Measurements from ENCODE around the gene USP10.

USP10 gene

GRCh38 chr16:84808826-84809225 is 109.0 kb downstream of the USP10 start:
- no peaks in the 10 kb centered on the region for H3K36me3 ChIP-seq (ENCODE audit: control insufficient read depth, insufficient read depth, low read length)
- no peaks in the 10 kb centered on the region for H3K9me3 ChIP-seq (ENCODE audit: control insufficient read depth, low read length)
- no peak overlapping the region for H3K4me3 ChIP-seq (ENCODE audit: extremely low read depth, insufficient read depth, low read length, poor library complexity, severe bottlenecking)
- H3K27ac ChIP-seq (ENCODE audit: low read depth, low read length, severe bottlenecking): no peak overlapping the region
- WGBS, 2 experiments (ENCODE audit: insufficient coverage in 2 of 2): 95 to 96% methylated on average over 3 to 4 of the region's 8 CpGs
- H3K4me1 ChIP-seq (ENCODE audit: control insufficient read depth, insufficient read depth, low read length, poor library complexity, severe bottlenecking): peaks cover 9% of the 10 kb centered on the region

- 89 to 94% methylated on average over 14 to 15 of the region's 17 CpGs for WGBS, 2 experiments (ENCODE audit: insufficient coverage in 2 of 2)
- H3K4me1 ChIP-seq (ENCODE audit: control insufficient read depth, insufficient read depth, low read length, poor library complexity, severe bottlenecking): peaks cover 9% of the 10 kb centered on the region
- no peaks in the 10 kb centered on the region for H3K36me3 ChIP-seq (ENCODE audit: control insufficient read depth, insufficient read depth, low read length)
- no peak overlapping the region for H3K27ac ChIP-seq (ENCODE audit: low read depth, low read length, severe bottlenecking)
- H3K4me3 ChIP-seq (ENCODE audit: extremely low read depth, insufficient read depth, low read length, poor library complexity, severe bottlenecking): no peak overlapping the region
- H3K9me3 ChIP-seq (ENCODE audit: control insufficient read depth, low read length): no peaks in the 10 kb centered on the region
These were observed 110.9 kb downstream of the USP10 start for GRCh38 chr16:84810518-84811273.

GRCh38 chr16:84811529-84811928 is 111.7 kb downstream of the USP10 start:
- Histone ChIP-seq H3K27ac (ENCODE audit: low read depth, low read length, severe bottlenecking) (no peak overlapping the region), H3K4me1 (ENCODE audit: control insufficient read depth, insufficient read depth, low read length, poor library complexity, severe bottlenecking) (peaks cover 3% of the 10 kb centered on the region), H3K36me3 (ENCODE audit: control insufficient read depth, insufficient read depth, low read length) (no peaks in the 10 kb centered on the region), H3K9me3 (ENCODE audit: control insufficient read depth, low read length) (no peaks in the 10 kb centered on the region), H3K4me3 (ENCODE audit: extremely low read depth, insufficient read depth, low read length, poor library complexity, severe bottlenecking) (no peak overlapping the region)
- WGBS, 2 experiments (ENCODE audit: insufficient coverage in 2 of 2): 100% methylated on average over 1 of the region's 2 CpGs; no CpG with 5 or more reads in 1 of the 2 experiments

GRCh38 chr16:84813141-84813934 is 113.5 kb downstream of the USP10 start:
- Histone ChIP-seq H3K9me3 (ENCODE audit: control insufficient read depth, low read length) (no peaks in the 10 kb centered on the region), H3K36me3 (ENCODE audit: control insufficient read depth, insufficient read depth, low read length) (no peaks in the 10 kb centered on the region), H3K4me1 (ENCODE audit: control insufficient read depth, insufficient read depth, low read length, poor library complexity, severe bottlenecking) (no peaks in the 10 kb centered on the region), H3K4me3 (ENCODE audit: extremely low read depth, insufficient read depth, low read length, poor library complexity, severe bottlenecking) (no peak overlapping the region), H3K27ac (ENCODE audit: low read depth, low read length, severe bottlenecking) (no peak overlapping the region)
- 83 to 91% methylated on average over 12 to 13 of the region's 15 CpGs for WGBS, 2 experiments (ENCODE audit: insufficient coverage in 2 of 2)

- WGBS, 2 experiments (ENCODE audit: insufficient coverage in 2 of 2): 72 to 76% methylated on average over 6 to 7 of the region's 7 CpGs
- H3K4me1 ChIP-seq (ENCODE audit: control insufficient read depth, insufficient read depth, low read length, poor library complexity, severe bottlenecking): peaks cover 5% of the 10 kb centered on the region
- no peak overlapping the region for H3K27ac ChIP-seq (ENCODE audit: low read depth, low read length, severe bottlenecking)
- H3K9me3 ChIP-seq (ENCODE audit: control insufficient read depth, low read length): no peaks in the 10 kb centered on the region
- no peak overlapping the region for H3K4me3 ChIP-seq (ENCODE audit: extremely low read depth, insufficient read depth, low read length, poor library complexity, severe bottlenecking)
- H3K36me3 ChIP-seq (ENCODE audit: control insufficient read depth, insufficient read depth, low read length): no peaks in the 10 kb centered on the region
These were observed 115.7 kb downstream of the USP10 start for GRCh38 chr16:84815462-84815861.

- Histone ChIP-seq H3K27ac (ENCODE audit: low read depth, low read length, severe bottlenecking) (no peak overlapping the region), H3K4me1 (ENCODE audit: control insufficient read depth, insufficient read depth, low read length, poor library complexity, severe bottlenecking) (peaks cover 5% of the 10 kb centered on the region), H3K36me3 (ENCODE audit: control insufficient read depth, insufficient read depth, low read length) (no peaks in the 10 kb centered on the region), H3K9me3 (ENCODE audit: control insufficient read depth, low read length) (no peaks in the 10 kb centered on the region), H3K4me3 (ENCODE audit: extremely low read depth, insufficient read depth, low read length, poor library complexity, severe bottlenecking) (no peak overlapping the region)
- WGBS, 2 experiments (ENCODE audit: insufficient coverage in 2 of 2): 85 to 98% methylated on average over 5 to 6 of the region's 7 CpGs
These were observed 116.2 kb downstream of the USP10 start for GRCh38 chr16:84816023-84816422.

- no peak overlapping the region for H3K27ac ChIP-seq (ENCODE audit: low read depth, low read length, severe bottlenecking)
- H3K4me3 ChIP-seq (ENCODE audit: extremely low read depth, insufficient read depth, low read length, poor library complexity, severe bottlenecking): no peak overlapping the region
- no peaks in the 10 kb centered on the region for H3K9me3 ChIP-seq (ENCODE audit: control insufficient read depth, low read length)
- H3K36me3 ChIP-seq (ENCODE audit: control insufficient read depth, insufficient read depth, low read length): no peaks in the 10 kb centered on the region
- H3K4me1 ChIP-seq (ENCODE audit: control insufficient read depth, insufficient read depth, low read length, poor library complexity, severe bottlenecking): peaks cover 5% of the 10 kb centered on the region
- 85 to 92% methylated on average over 9 to 10 of the region's 10 CpGs for WGBS, 2 experiments (ENCODE audit: insufficient coverage in 2 of 2)
These were observed 116.7 kb downstream of the USP10 start for GRCh38 chr16:84816485-84816884.

- H3K4me3 ChIP-seq (ENCODE audit: extremely low read depth, insufficient read depth, low read length, poor library complexity, severe bottlenecking): no peak overlapping the region
- no peaks in the 10 kb centered on the region for H3K9me3 ChIP-seq (ENCODE audit: control insufficient read depth, low read length)
- H3K27ac ChIP-seq (ENCODE audit: low read depth, low read length, severe bottlenecking): no peak overlapping the region
- no peaks in the 10 kb centered on the region for H3K36me3 ChIP-seq (ENCODE audit: control insufficient read depth, insufficient read depth, low read length)
- 89% methylated on average over 7 to 8 of the region's 10 CpGs for WGBS, 2 experiments (ENCODE audit: insufficient coverage in 2 of 2)
- H3K4me1 ChIP-seq (ENCODE audit: control insufficient read depth, insufficient read depth, low read length, poor library complexity, severe bottlenecking): peaks cover 5% of the 10 kb centered on the region
These were observed 117.4 kb downstream of the USP10 start for GRCh38 chr16:84817206-84817605.

GRCh38 chr16:84817613-84818012 is 117.8 kb downstream of the USP10 start:
- no peaks in the 10 kb centered on the region for H3K36me3 ChIP-seq (ENCODE audit: control insufficient read depth, insufficient read depth, low read length)
- no peak overlapping the region for H3K27ac ChIP-seq (ENCODE audit: low read depth, low read length, severe bottlenecking)
- H3K4me1 ChIP-seq (ENCODE audit: control insufficient read depth, insufficient read depth, low read length, poor library complexity, severe bottlenecking): peaks cover 5% of the 10 kb centered on the region
- H3K9me3 ChIP-seq (ENCODE audit: control insufficient read depth, low read length): no peaks in the 10 kb centered on the region
- WGBS, 2 experiments (ENCODE audit: insufficient coverage in 2 of 2): 75 to 83% methylated on average over 2 of the region's 2 CpGs
- H3K4me3 ChIP-seq (ENCODE audit: extremely low read depth, insufficient read depth, low read length, poor library complexity, severe bottlenecking): no peak overlapping the region

- WGBS, 2 experiments (ENCODE audit: insufficient coverage in 2 of 2): 80 to 85% methylated on average over 2 of the region's 2 CpGs
- Histone ChIP-seq H3K4me3 (ENCODE audit: extremely low read depth, insufficient read depth, low read length, poor library complexity, severe bottlenecking) (no peak overlapping the region), H3K36me3 (ENCODE audit: control insufficient read depth, insufficient read depth, low read length) (no peaks in the 10 kb centered on the region), H3K9me3 (ENCODE audit: control insufficient read depth, low read length) (no peaks in the 10 kb centered on the region), H3K27ac (ENCODE audit: low read depth, low read length, severe bottlenecking) (no peak overlapping the region), H3K4me1 (ENCODE audit: control insufficient read depth, insufficient read depth, low read length, poor library complexity, severe bottlenecking) (peaks cover 5% of the 10 kb centered on the region)
These were observed 118.3 kb downstream of the USP10 start for GRCh38 chr16:84818133-84818532.
